HG02938 (cell line): ENCODE data around the gene FASN.

Experiments
- ATAC-seq: cut with Tn5 transposase; IDR thresholded peaks from one replicate; pipeline ENCODE4 v1.9.1; 2021; ENCODE audit warnings: mild to moderate bottlenecking, moderate library complexity; ENCODE audit not compliant: unreplicated experiment

FASN gene

DNA sequence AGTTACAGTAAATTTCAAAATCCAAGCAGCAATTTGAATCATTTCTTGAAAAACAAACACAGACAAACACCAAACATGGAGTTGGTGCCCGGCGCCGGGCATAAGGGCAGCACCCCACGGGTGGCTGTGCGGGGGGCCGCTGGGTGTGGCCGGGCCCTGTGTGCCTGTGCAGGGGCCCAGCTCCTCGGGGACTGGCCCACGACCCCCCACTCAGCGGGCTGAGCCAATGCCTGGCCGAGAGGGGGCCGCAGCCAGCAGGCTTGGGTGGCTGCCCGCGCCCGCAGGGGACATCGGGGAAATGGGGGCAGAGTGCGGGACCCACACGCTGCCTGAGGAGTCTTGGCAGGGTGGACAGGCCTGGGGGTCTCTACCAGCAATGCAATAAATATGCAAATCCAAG lies 19.6 kb downstream of the FASN start:
- no peak for ATAC-seq

DNA sequence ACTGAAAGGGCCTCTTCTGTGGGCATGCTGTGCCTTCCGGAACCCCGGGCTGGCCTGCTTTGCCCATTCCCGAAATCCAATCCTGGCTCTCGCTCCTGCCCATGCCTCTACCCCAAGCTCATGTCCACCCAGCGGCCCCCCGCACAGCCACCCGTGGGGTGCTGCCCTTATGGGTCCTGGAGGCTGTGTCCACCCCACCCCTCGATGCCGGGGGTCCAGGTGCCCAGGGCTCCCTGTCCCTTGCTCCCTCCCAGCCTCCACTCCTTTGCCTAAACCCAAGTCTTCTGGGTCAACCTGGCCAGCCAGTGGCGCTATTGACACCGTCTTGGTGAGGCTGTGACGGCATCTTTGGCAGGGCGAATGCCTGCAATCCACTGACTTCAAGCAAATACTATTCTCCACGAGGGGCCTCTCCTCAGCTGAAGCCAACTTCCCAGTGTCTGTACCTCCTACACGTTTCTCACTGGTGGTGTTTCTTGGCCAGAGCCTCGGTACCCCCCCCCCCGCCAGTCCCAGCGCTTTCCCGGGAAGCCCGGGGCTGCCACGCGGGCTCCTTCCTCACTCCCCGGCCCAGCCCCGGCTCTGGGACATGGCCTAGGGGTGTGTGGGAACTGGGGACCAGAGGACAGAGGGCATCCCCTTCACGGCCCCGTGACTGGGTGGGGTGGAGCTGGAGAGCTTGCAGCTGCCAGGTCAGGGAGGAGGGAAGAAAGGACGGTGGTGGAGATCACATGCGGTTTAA lies 20.2 kb downstream of the FASN start:
- no peak for ATAC-seq

DNA sequence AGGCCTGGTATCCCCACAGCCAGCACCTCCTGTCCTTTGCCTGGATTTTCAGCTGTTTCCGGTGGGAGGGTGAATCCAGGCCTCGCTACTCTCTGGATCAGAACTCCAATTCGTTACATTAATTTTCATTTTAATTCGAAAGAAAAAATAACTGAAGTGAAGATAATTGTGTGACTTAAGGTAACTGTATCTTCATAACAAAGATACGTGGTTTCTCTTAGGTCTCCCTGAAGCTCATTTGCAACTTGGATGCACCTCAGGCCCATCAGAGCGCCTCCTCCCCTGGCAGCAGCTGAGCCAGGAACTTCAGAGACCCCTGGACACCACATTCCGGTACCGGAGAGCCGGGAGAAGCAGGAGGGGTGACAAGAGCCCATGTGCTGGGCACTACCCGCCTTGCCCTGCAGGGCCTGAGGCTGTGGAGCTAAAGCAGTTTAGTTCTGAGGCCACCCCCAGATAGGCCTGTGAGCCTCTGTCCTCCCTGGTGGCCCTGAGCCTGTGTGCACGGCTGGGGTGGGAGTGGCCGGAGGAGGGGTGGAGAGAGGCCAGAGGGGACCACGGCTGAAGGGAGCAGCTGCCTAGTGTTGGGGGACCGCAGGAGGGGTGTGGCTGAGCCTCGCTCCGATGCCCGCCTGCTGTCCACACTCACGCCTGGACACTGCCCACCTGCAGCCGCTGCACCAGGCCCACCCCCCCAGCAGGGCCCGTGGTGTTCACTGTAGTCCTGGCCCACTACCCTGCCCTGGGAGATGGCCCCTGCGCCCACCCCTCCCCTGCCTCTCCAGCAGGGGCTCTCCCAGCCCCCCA lies 21.0 kb downstream of the FASN start:
- ATAC-seq: no peak

DNA sequence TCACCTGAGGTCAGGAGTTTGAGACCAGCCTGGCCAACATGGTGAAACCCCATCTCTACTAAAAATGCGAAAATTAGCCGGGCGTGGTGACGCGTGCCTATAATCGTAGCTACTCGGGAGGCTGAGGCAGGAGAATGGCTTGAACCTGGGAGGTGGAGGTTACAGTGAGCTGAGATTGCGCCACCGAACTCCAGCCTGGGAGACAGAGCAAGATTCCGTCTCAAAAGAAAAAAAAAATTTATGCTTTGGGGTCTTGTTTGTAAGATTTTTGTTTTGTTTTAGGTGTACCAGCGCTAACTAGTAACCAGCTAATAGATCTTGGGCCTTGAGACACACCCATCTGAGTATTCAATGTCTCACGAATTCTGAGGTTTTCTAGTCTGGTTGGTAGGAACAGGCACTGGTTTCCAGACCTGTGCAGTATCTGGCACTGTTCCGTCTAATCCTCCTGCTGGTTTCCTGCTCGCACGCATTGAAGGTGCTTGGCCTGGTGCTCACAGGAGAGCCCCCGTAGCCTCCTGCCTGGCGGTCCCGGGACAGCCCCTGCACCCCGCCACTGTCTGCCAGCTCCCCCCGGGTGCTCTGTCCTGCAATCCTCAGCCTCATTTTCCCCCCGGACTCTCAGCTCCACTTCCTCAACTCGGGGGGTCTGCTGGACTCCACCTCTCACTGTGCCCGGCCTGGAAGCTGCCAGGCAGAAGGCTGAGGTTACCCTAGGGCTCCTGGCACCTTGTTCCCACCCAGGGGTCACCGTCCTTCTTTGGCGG lies 21.8 kb downstream of the FASN start:
- no peak for ATAC-seq

DNA sequence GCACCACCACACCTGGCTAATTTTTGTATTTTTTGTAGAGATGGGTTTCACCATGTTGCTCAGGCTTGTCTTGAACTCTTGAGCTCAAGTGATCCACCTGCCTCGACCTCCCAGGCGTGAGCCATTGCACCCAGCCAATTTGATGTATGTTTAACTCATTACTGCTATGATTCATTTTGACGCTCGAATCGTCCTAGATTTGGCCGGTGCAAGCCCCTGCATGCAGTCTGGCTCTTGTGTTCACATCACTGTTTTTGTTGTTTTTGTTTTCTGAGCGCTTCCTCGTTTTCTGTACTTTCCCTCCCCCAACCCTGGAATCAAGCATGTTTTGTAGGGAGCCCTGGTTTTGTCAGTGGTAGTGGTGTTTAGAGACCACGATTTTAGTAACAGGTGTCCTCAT lies 24.6 kb downstream of the FASN start:
- no peak for ATAC-seq

DNA sequence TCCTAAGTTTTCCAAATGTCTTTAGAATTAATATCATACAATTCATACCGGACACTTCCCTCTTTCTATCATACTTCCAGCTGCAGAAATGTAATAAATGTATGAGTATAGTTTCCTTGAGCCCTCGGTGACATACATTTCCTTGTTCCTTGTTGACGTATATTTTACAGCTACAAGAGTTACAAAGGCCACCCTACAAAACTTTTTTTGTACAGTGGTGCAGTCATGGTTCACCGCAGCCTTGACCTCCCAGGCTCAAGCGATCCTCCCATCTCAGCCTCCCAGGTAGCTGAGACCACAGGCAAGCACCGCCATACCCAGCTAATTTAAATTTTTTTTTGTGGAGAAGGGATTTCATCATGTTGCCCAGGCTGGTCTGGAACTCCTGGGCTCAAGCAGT lies 25.2 kb downstream of the FASN start:
- no peak for ATAC-seq

DNA sequence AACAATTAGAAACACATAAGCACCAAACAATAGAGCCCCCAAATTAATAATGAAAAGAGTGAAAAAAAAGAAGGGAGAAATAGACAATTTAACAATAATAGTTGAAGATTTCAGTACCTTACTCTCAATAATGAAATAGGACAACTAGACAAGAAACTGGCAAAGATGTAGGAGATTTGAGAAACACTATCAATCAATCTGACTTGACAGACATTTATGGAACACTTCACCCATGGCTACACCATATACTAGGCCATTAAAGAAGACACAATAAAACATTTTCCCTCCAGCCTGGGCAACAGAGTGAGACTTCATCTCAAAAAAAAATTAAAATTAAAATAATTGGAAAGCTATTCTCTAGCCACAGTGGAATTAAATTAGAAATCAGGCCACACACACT lies 27.4 kb downstream of the FASN start:
- no peak for ATAC-seq

DNA sequence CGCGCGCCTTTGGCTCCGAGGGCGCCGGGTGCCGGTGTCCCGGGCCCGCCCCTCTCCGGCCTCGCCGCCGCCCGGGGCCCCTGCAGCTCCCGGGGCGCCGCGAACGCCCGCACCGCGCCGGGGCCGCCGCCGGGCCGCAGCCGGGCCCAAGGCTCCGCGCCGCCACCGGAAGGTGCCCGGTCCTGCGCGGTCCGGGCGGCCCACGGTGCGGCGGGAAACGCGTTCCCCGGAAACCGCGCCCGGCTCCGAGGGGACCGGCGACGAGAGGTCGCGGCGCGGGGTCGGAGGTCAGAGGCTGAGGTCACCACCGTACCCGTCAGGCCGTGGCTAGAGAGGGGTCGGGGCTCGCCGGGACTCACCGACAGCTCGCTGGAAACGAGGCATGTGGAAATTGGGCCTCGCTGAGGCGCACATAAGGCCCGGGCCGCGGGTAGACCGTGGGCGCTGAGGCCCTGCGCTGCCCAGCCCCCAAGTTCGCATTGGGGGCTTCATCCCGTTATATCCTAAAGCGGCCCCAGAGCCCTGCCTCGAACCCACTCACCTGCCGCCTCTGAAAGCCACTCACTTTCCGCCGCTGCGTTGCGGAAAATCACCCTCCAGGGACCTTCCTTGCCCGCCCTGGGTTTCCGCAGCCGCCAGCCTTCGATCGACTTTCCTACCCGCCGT lies 32.3 kb downstream of the FASN start, which contains the start of gene DUS1L:
Gene DUS1L, minus strand, starts transcription at position 167 of the 666 bp plus-strand sequence. CDS start 745 bp downstream, outside the sequence.
- ATAC-seq: no peak

DNA sequence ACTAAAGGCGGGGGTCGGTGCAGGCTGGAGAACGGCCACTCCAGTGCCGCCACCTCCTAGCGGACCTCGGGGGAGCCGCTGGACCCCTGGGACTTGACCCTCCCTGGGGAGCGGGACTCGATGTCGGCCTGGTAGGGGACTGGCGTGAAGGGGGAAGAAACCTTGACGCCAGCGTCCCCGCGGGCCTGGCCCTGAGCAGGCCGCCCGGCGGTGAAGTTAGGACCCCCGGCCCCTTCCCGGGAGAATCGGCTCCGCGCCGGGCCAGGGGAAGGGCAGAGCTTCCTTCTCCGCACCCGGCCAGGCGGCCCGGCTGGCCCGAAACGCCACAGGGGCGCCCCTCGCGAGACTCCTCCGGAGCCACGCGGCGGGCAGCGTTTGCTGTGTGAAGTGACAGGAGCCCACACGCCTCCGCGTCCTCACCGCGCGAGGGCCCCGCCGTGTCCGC lies 32.8 kb downstream of the FASN start:
- ATAC-seq: no peak

DNA sequence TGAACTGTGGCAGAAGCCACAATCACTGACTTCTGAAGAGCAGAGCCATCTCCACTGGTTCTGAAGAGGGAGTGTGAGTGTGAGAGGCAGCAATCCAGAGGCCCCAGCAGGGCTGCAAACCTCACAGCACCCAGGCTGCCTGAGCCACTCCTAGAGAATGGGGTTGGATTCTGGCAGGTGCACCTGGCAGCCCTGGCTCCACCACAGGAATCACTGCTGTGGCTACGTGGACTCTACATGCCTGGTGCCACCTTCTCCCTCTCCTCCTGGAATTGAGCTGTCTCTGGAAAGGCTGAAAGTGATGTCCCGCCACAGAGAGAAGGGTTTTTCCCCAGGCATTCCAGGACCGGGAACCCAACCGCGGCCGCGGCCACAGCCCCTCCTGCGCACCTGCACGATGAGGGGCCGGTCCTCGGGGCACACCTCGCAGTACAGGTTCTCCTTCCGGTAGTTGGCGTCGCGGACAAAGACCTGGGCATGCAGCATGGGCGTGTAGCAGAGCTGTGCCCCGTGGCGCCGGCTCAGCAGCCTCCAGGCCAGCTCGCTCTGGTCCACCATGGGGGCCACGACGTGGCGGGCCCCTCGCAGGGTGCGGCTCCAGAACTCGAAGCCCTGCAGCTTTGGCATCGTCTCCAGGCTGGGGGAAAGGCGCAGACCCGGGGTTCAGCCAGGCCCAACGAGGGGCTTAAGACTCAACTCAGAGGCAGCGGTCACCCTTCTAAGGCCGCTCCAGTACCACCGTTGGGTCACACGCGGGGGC lies 33.4 kb downstream of the FASN start:
- ATAC-seq: no peak

DNA sequence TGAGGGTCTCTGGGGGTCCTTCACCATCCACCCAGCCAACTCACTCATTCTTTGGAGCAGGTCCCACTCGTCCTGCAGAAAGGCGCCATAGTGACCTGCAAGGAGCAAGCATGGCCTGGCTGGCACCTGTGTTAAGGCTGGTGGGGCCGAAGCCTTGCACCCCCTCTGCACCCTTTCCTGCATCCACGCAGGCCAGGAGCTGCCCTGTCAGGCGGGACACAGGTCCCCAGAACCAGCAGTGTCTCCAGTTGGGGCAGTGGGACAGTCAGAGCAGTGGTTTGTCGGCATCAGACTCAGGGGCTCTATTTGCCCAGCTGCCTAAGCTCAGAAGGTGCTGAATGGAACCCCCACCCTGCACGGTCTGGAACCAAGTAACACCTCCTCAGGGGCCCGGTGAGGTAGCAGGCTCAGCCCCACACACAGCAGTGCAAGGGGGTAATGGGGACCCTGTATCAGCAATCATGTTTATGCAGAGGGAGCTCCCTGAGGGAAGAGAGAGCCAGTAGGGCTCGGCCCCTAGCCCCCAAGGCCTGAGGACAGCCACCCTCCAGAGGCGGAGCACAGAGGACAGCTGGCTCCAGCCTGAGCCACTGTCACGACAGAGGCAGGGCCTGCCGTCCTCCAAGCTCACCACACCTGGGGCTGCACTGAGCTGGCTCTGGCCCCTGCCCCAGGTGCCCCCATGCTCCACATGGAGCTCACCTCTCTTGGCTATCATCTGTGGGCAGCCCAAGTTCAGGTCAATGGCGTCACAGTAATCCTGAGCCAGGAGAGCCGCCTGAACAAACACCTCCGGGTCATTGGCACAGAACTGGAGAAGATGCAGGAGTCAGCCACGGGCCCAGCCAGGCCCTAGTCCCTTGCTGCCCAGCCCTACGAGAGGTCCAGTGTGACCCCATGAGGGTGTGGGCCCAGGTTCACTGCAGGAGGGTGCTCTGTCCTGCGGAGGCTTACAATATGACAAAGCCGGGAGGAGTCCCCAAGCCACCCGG lies 34.3 kb downstream of the FASN start:
- ATAC-seq: no peak

DNA sequence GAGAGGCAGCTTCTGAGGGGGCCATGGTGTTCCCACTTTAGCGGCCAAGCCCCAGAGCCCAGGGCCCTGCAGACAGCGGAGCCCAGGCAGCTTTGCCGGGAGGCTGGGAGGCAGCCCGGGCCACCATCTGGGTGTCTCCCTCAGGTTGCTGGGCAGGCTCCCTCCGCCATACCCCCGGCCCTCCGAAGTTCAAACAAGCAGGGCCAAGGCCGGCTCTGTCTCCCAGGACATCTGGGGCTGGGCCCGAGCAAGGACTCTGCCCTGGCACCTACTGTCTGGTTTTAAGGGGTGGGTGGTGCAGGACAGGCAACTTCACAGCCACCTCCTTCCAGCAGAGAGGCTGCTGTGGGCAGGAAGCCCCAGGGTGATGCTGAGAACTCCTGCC lies 35.1 kb downstream of the FASN start:
- no peak for ATAC-seq

DNA sequence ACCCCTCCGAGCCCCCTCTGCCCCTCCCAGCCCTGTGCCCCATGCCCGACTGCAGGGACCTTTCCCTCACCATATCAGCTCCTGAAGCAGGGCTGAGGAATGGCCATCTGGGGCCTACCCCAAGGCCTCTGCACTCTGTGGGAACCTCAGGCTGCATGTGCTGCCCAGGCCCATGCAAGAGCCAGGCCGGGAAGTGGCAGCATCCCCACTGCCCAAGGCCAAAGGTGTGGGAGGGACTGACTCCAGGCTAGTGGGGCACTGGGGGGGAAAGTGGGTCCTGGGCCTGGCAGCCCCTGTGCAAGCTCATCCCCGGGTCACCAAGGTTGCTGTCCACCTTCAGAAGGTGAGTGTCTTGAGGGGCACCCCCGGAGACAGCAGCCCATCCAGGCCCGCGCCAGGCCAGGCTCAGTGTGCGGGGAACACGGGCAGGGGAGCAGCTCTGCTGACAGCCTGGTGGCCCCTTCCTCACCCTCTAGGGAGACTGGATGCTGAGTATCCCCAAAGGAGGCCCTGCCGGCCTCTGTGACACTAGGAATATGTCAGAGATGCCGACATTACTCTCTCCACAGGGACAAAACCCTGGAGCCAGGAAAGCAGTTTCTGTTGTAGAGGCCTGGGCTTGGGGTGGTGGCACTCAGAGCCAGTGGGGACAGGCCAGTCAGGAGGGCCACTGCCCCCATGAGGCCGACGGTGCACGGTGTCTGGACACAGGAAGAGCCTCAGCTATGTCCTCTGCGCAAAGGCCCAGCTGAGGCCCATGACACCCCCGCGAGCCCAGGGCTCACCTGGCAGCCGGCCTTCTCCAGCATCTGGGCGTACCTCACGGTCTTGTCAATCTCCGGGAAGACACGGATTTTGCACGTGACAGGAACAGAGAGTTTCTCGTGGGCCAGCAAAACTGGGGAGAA lies 35.7 kb downstream of the FASN start:
- ATAC-seq: no peak

DNA sequence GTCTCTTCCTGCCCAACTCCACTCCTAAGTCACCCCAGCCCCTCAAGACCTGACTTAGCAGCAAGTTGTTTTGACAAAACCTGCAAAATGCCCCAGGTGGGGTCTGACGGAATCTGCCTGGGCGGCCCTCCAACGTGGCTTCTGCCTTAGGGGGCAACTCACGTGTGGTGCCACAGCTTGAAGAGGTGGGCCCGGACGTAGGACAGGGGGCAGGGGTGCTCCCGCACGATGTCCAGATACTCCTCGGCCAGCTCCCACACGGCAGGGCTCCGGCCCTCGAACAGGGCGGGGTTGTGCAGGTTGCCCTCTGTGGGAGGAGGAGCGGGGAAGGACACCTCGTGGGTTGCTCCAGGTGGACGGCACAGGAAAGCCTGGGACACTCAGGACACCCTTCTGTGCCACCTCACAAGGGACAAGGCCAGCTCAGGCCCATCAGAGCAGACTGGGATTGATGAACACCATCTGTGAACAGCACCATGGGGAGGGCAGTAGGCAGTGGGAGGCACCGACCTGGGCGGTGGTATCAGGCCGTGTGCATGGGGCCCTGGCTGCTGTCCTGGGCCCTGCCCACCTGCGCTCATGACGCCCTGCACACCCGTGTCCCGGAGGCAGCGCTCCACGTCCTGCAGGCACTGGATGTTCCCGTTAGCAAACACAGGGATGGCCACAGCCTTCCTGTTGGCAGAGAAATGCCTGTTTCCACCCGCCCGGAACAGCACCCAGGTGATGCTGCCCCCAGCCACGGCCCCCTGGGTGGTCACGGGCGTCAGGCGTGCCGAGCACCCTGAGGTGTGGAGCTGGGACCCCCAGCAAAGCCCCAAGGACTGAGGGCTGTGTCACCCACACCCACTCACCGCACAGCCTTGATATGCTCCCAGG lies 36.8 kb downstream of the FASN start:
- ATAC-seq: no peak

DNA sequence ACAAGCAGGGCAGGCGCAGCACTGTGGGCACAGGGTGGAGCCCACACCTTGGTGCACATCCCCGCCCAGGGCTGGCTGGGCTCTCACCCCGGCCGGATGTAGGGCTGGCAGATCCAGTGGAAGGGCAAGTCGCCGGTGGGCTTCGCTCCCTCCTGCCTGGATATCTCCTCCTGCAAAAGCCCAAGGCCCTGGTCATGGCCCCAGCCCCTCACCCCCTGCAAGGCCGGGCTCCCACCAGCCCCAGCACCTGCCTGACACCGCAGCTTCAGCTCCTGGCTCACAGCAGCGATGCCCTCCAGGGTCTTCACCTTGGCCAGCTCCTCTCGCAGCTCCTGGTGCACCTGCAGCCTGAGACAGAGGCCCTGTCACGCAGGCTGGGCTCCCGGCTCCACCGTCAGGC lies 37.4 kb downstream of the FASN start:
- no peak for ATAC-seq

DNA sequence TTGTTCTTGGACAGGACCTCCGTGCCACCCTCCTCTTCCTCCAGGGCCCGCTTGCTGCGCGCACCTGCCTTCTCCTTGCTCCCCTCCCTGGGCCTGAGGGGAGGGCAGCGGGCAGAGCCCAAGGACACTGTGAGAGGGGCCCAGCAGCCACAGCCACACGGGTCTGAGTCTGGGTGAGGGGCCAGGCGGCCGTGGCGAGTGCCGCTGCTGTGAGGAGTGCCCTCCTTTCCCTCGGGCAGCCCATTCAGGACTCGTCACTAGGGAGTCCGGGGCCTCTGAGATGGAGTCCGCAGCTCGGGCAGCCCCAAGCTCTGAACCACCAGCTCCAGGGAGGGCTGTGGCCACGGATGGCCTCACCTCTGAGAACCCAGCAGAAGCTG lies 38.0 kb downstream of the FASN start:
- no peak for ATAC-seq
